NCI-H748 (cell line): ENCODE results near the gene ZNF407.

ENCODE experiments used
- DNase-seq: peaks from one replicate; lab custom pipeline; 2025; ENCODE audit not compliant: unreplicated experiment; lab: John Stamatoyannopoulos, UW

Gene ZNF407

GRCh38 chr18:74669136-74669798 is 71.6 kb downstream of the ZNF407 start:
- no peak for DNase-seq

DNA sequence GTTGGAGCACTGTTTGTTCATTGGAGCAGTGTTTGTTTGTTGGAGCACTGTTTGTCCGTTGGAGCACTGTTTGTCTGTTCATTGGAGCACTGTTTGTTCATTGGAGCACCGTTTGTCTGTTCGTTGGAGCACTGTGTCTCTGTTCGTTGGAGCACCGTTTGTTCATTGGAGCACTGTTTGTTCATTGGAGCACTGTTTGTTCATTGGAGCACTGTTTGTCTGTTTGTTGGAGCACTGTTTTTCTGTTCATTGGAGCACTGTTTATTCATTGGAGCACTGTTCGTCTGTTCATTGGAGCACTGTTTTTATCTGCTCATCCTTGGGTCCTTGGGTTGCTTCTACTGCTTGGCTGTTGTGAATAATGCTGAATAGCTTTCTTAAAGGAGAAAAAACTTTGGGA is 74.7 kb downstream of the ZNF407 start:
- no peak for DNase-seq

GRCh38 chr18:74674487-74674886 is 76.8 kb downstream of the ZNF407 start:
- DNase-seq, result no peak

DNA sequence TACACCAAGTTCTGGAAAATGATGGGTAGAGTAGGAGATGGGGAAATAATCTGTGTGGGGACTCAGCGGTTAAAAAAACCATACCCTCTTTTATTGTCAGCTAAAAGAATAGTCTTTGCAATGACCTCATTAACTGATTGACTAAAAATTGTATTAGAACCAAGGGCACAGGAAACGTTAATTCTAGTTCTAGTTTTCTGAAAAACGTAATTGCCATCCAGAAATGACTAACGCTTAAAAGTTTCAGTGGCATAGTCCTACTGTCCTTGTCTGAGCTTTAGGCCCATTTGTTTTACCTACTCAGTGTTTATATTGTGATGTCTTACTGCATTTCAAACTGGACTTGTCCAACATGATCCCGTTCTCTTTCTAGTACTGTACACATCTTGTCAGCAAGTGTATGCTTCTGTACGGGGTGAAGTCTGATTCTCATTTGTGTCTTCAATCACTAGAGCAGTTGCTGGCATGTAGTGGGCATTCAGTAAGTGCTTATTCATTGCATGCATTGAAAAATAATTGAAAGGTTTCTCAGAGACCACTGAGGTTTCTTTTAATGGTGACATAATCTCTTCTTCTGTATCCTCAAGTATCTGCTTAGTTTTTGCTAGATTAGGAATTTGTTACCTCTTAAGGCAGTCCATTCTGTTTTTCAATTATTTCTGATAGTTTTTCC is 81.5 kb downstream of the ZNF407 start:
- DNase-seq, result no peak

DNA sequence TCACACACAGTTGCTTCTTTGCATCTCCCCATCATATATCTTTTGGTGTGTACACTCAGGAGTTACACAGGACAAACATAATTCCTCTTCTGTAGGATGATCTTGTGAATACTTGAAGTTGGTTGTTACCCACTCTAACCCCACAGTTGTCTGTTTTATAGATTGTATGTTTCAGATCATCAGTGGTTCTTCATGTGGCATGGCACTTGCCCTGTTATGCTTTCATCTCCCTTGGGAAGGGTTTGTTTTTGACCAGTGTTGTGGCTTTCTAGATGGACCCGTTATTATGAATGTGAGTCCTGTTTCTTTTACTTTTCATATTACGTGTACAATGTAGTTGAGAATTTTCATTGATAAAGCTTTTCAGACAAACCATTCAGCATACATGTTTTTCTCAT is 82.0 kb downstream of the ZNF407 start:
- no peak for DNase-seq

DNA sequence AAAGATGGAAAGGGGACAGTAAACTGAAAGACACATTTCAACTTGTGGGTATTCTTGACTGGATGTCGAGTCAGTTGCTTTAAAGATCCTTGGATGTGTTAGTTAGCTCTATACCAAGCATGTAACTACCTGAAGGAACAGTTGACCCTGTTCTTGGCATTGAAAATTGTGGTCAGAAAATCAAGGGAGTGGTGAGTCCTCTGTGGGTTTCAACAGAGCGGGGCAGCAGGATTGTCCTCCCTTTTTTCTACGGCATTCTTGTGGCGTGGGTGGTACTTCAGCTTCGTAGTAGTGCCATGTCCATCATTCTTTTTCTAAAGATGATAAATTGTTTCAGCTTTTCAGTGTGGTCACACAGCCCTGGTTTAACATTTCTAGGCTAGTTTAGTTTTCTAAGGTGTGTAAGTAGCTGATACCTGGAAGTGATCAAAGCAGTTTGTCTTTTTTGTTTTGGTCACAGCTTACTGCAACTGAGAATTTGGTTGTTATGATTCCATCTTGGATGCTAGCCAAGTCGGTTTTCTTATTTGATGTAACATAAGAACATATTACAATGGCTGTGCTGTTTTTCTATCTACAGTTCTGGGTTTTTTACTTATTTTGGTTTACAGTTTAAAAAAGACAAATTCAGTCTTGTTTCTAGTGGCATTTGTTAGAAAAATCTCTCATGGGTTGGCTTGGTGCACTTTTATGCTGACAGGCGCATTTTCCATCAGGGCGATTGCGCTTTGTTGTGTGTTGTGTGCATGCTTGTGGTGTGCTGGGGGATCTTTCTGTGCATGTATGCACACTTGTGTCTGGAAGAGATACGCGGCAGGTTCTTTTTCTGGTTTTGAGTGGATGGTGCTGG is 84.7 kb downstream of the ZNF407 start:
- peak; percentile 63 for DNase-seq

DNA sequence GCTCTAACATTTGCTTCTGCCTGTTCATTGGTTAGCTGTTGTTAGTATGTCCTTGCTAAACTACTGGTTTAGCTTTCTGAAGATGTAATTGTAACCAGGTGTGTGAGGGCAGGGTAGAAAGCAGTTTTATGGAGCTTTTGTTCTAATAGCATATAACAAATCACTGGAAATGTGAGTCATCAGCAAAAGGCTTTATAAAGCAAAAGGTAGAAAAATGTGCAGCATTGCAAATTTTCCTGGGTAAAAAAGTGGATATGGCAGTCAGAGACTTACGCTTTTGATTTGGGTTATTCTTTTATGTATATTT is 85.3 kb downstream of the ZNF407 start:
- DNase-seq, result no peak

DNA sequence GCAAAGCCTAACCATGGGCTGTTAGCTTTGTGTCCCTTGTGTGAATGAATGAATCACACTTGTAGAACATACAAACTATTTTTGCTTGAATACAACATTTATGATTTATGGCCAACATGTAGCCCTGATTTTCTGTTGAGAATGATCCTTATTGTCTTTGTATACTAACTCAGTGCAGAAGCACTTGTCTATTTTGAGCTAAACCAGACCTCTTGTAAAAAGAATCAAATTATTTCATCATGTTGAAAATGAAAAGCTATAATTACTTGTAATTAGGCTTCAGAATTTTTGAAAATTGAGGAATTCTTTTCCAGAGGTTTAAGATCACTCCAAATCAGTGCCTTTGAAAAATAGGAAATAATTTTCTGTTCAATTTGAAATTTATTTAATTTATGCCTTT is 85.9 kb downstream of the ZNF407 start:
- DNase-seq, result no peak

GRCh38 chr18:74689251-74689650 is 91.6 kb downstream of the ZNF407 start:
- no peak for DNase-seq

DNA sequence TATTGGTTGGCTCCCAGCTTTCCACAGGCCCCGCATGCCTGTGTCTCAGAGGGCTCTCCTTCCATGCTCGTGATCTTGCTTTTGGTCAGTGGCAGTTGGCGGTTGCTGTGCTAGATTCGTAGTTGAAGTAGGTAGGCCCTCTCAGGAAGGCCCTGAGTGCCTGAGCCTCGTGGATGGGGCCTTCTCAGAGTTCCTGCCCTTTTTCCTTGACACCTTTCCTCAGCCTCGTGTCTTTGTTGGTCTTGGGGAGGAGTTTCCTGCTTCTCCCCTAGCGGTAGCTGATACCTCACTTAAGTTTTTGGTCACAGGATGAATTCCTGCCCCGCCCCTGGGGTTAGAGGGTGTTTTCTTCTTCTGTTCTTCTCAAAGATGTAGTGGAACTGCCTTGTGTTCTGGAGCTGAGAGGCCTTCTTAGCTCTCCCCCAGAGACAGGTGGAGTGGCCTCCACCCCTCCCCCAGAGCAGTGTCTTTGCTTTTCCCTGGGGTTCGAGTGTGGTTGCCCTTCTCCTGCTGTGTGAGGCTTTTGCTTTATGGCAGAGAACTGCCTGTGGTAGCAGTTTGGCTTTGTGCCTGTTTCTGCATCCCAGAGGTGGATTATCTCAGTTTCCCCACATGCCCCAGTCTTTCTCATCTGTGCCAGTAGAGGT is 94.8 kb downstream of the ZNF407 start:
- DNase-seq, result no peak

- no peak for DNase-seq
Measured at GRCh38 chr18:74694436-74694835, 96.8 kb downstream of the ZNF407 start.

DNA sequence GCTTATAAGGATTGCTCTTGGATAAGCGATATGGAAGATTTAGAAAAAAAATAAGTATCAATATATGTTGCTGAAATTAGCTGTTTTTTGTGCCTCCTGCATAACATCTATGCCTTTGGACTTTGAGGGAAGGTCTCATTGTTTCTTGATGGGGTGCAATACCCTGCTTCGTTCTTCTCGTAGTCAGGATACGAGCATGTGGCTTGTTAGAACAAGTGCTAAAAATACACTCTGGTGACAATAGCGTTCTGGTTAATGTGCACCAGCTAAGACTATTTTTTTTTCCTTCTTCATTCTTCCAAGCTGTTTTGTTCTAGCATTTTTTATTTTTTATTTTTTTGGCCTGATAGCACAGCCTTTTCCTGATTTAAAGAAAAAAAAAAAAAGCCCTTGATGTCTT is 97.5 kb downstream of the ZNF407 start:
- no peak for DNase-seq

DNA sequence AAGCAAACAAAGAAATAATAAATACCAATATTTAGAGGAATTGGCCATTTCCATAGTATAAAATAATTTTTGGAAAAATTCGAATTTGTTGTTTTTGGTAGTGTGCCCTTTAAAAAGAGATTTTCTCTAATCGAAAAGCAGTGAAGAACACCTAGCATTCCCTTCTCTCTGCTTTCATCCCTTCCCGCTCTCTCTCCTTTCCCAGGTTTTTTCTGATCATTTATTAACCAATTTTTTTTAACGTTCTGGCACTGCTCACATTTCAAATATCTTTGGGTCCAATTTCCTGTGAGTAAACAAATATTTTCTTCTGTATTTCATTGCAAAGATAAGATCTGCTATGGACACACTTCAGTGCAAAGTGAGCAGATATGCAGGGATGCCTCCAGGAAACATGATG is 101.2 kb downstream of the ZNF407 start:
- DNase-seq, result no peak

GRCh38 chr18:74699455-74699854 is 101.8 kb downstream of the ZNF407 start:
- no peak for DNase-seq

DNA sequence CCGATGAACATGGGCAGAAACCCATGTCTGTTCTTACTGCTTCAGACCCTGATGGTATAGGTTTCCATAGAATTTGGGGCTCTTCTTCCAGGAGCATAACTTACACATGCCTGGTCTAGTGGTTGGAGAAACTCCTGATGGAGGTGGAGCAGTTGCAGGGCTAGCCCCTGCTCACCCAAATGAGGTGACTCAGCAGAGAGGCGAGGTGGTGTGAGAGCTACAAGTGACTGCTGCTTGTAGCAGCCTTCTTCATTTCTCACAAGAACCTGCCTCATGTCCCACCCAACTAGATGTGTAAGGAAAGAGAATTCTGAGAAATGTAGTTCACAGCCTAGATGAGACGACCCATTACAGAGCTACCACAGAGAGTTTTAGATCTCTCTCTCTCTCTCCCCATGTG is 105.3 kb downstream of the ZNF407 start:
- DNase-seq, result no peak

- no peak for DNase-seq
Measured at GRCh38 chr18:74708169-74708568, 110.5 kb downstream of the ZNF407 start.

DNA sequence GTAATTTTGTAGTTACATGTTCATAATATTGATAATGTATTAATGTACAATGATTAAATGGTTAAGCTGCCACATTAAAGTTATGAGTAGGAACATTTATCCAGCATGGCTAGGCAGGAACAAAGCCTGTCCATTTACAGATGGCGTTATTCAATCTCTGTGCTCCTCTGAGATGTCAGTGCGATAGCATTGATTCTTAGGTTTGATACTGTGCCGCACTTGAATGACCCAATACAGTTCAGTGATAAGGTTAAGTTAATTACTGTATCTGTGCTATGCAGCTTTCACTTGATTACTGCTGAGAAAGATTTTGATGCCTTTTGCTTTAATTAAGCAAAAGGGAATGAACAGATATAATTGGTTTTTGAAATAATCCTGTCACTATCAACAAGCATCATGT is 111.8 kb downstream of the ZNF407 start:
- no peak for DNase-seq

DNA sequence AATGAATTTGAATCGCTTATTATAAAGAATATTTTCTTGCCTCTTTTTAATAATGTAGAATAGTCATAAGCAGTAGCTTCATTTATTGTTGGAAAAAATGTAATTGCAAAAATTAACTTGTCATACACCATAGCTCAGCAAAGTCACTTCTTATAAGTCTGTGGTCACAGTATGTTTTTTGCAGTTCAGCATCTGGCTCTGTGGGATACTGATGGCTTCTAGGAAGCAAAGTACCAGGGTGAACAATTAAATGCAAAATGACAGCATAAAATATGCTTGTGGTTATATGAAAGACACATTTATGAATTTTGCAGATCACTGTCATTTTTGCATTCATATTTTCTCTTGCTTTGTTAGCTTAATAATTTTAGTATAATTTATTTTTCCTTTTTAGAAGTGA is 116.5 kb downstream of the ZNF407 start:
- DNase-seq, result no peak

DNA sequence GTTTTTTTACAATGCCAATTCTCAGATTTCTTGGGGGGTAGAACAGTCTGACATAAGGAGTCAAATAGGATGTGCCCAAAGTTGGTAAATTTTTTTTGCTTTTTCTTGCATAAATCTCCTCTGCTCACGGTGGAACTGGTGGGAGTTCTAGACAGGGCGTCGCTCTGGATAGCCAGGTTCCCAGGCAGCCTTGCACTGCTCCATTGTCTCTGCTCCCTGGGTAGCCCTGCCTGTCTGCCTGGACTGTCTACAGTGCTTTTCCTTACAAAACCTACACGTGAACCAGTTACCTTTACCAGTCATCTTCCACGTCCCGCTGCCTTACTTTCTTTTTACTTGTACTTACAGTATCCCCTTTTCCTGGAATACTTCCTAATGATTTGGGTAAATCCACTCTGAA is 117.1 kb downstream of the ZNF407 start:
- peak; percentile 48 for DNase-seq

DNA sequence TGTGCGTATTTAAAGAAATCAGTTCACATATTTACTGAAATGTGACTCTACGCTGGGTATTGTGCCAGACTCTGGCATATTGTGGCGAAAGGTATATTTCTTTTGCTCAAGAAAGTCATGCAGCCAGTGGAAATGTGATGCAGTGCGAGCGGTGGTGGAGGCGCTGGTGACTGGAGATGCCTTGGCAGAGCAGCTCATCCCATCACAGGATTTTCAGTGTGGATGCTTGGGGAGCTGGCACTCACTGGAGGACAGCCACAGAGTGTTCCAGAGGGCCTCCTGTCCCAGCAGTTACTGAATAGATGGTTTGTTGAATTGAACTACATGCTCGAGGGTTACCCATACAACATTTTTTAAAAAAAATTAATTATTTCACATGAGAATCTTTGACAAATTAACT is 117.6 kb downstream of the ZNF407 start:
- DNase-seq, result no peak

DNA sequence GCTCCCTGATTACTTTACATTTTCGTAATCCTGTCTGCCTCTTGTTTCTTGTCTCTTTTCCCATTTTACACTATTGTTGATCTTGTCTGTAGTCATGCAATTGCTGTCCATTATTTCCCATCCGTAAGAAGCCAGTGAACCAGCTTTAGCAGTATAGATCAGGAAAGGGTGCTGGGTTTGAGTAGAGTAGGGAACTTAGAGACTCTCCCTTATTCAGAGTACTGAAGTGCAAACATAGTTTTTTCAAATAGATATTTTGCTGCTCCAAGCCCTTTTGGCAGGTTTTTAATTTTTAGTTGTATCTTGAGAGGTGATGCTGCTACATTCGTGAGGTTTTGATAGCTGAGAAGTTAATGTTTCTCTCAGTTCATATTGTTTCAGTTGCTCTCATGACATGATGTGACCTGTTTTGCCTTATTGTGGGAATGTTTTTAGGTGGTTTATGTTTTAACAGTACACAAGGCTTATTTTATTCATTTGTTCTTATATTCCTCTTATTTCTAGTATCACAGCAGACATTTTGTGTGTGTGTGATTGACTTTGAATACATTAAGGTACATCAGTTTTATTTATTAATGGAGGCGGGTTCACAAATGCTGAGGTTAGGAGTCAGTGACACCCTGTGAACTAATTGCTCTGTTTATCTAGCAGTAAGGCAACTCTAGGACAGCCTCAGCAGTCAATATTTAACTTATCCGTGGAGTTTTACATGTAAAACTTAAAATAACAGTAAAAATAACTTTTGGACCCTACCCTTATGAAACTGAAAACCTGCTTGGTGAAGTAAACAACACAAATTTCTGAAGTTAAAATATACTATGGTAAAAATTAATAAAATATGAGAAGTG is 118.4 kb downstream of the ZNF407 start:
- peak; percentile 48 for DNase-seq
